Activated T-cell treated with anti-CD3 and anti-CD28 coated beads for 1 hour (primary cell): ENCODE results near the gene THAP8.
"Not testable (repeated sequence)": the region's sequence is repeated elsewhere in the genome, so short reads cannot be mapped to it uniquely, and the experiment has no call there.

Source experiments
- DNase-seq: peaks from one replicate; pipeline ENCODE4 v3.0.0-alpha.2; 2020; ENCODE audit warnings: low read depth

Gene THAP8

DNA sequence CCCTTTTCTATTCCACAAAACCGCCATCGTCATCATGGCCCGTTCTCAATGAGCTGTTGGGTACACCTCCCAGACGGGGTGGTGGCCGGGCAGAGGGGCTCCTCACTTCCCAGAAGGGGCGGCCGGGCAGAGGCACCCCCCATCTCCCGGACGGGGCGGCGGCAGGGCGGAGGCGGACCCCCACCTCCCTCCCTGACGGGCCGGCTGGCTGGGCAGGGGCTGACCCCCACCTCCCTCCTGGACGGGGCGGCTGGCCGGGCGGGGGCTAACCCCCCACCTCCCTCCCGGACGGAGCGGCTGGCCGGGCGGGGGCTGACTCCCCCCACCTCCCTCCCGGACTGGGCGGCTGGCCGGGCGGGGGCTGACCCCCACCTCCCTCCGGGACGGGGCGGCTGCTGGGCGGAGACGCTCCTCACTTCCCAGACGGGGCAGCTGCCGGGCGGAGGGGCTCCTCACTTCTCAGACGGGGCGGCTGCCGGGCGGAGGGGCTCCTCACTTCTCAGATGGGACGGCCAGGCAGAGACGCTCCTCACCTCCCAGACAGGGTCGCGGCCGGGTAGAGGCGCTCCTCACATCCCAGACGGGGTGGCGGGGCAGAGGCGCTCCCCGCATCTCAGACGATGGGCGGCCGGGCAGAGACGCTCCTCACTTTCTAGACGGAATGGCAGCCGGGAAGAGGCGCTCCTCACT, 14.9 kb upstream of the THAP8 start:
- not testable (repeated sequence) for DNase-seq

DNA sequence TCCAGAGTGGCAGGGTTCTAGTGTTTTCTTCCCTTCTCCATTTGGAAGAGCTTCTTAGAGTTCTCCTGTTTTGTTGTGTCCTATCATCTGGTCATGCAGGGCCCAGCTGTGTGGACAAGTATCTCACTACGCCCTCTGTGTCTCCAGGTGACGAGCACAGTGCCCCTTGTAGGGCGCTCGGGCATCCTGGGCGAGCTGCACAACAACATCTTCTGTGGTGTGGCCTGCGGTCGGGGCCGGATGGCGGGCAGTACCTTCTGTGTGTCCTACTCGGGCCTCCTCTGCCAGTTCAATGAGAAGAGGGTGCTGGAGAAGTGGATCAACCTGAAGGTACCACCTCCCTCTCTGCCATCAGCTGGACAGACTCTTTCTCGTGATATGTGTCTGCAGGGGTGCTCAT, 13.6 kb upstream of the THAP8 start:
- no peak for DNase-seq

DNA sequence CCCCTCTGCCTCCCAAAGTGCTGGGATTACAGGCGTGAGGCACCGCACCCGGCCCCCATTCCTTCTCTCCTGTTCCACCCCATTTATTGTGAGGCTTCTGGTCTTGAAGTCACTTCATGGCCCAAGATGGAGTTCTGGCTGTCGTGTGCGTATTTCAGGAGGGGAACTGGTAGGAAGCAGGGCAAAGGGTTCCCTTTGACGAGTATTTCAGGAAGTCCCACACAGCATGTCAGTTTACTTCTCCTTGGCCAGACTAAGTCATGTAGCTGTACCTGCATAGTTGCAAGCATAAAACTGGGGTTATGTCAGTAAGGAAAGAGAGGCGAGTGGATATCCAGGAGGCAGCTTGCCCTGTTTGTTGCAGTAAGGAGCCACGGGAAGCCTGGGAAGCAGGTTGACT, 10.7 kb upstream of the THAP8 start:
- DNase-seq, result no peak

GRCh38 chr19:36061367-36061766, 7.3 kb upstream of the THAP8 start:
- no peak for DNase-seq

- DNase-seq, result no peak
These were observed 6.3 kb upstream of the THAP8 start for GRCh38 chr19:36060430-36060829.

DNA sequence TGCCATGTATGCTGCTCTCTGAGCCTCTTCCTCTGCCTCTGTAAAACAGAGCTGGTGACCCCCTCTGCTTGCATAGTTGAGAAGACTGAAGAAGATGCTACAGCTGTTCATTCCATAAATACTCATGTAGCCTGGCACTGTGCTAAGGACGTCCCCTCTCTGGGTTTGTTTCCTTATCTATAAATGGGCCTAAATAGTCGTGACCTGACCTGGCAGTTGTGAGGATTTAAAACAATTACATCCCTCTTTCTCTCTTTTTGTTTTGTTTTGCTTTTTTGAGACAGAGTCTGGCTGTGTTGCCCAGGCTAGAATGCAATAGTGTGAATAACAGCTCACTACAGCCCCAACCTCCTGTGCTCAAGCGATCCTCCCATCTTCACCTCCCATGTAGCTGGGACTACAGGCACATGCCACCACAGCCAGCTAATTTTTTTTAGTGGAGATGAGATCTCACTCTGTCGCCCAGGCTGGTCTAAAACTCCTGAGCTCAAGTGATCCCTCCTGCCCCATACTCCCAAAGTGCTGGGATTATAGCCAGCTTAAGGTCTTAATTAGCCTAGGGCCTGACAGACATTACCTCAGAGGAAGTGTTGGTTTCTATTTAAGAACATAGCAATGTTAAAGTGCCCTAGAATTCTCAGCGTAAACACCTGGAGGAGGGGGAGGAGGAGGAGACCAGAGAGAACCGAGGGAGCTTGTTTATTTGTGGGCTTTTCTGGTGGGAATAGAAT, 5.3 kb upstream of the THAP8 start:
- DNase-seq, result no peak

DNA sequence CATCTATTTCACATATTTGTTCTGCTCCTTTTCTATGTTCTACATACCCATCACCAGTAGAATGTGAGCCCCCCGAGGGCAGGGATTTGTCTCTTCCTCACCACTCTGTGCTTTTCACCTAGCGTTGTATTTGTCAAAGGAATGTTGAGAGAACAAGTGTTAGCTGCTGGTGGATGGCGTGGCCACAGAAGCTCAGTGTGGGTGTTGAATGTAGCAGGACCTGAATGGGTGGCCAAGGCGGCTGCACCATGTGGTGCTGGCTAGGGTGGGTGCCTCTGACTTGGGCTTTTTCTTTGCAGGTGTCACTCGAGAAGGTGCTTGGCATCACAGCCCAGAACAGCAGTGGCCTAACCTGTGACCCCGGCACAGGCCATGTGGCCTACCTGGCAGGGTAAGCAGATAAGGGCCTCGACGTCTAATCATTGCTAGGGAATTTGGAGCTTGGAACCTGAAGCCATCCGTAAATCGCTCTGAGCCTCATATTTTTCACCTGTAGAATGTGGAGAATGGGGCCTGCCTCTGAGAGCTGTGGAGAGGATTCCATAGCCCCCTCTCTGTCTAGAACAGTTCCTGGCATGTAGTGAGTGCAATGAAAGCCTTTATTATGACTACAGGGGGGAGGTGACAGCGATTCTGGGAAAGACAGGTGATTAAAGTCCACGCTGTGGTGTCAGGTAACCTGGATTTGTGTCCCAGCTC, 4.5 kb upstream of the THAP8 start:
- DNase-seq, result no peak

GRCh38 chr19:36054733-36055686, 925 bp upstream of the THAP8 start, which contains the start of gene WDR62:
Gene WDR62 (plus strand): TSS chr19:36054897. CDS start chr19:36054972, 75 bp downstream.
- DNase-seq, result peak; percentile 92

DNA sequence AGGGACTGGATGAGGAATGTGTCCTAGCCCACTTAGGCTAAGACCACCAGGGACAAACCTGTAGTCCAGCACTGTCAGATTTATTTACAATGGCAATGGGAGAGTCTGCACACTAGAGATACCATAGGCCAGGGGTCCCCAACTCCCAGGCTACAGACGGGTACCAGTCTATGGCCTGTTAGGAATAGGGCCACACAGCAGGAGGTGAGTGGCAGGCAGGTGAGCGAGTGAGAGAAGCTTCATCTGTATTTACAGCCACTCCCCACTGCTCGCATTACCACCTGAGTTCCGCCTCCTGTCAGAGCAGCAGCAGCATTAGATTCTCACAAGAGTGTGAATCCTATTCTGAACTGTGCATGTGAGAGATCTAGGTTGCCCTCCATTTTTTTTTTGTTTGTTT, 2.4 kb downstream of the THAP8 start:
- DNase-seq, result no peak

DNA sequence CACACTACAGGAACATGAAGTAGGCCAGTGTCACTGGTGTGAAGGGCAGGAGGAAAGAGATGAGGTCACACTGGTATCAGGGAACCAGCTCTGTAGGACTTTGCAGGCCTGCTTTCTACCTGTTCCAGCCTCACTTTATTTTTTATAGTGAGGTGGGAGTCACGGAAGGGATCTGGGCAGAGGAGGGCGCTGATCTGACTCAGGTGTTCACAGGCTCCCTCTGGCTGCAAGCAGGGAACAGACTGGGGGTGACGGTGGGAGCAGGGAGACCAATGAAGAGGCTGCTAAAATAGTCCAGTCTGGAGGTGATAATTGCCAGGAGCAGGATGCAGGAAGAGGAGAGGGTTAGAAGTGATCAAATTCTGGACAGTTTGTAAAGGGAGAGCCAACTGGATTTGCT, 2.8 kb downstream of the THAP8 start:
- DNase-seq, result no peak

DNA sequence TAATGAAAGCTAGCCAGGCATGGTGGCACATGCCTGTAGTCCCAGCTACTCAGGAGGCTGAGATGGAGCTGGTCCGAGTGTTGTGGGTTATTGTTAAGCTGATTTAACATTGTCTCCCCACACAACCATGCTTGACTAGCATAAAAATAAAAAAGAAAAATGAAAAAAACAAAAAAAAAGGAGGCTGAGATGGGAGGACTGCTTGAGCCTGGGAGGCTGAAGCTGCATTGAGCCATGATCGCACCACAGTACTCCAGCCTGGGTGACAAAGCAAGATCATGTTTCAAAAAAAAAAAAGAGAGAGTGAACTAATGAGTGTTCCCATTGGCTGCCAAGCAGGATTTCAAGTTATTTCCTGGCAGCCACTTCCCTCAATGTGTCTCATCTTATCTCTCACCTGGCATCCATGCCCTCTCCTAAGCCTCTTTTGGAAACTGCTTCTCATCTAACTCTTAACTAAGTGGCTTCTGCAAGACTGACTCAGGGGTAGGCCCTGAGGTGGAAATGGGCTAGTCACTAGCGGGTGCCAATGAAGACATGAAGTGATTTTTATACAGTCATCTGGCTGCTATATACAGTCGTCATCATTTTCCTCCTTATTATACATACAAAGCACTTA, 4.9 kb downstream of the THAP8 start:
- no peak for DNase-seq

- no peak for DNase-seq
These were observed 6.2 kb downstream of the THAP8 start for GRCh38 chr19:36047835-36048234.

GRCh38 chr19:36046443-36047050, 7.5 kb downstream of the THAP8 start:
- no peak for DNase-seq

DNA sequence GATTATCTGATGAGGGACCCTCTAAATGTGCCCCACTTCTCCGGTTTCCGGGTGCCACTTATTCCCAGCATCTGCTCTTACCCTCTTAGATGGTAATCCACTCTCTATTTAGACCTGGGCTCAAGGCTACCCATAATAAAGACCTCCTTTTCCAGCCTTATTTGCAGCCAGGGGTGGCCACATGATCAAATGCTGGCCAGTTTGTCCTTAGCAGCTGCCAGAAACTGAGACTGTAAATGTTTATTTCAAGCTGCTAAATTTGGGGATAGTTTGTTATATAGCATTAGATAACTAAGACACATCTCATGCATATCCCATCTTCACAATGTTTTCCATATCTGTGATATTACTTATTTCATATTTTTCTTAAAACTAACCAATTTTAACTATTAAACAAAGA, 10.1 kb downstream of the THAP8 start:
- DNase-seq, result no peak

DNA sequence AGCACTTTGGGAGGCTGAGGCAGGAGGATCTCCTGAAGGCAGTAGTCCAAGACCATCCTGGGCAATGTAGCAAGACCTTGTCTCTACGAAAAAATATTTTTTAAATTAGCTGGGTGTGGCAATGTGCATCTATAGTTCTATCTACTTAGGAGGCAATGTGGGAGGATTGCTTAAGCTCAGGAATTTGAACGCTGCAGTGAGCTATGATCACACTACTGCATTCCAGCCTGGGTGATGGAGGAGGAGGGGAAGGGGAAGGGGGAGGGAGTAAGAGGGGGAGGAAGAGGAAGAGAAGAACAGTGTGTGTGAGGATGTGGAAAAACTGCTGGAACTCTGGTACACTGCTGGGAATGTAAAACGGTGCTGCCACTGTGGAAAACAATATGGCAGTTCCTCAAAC, 12.3 kb downstream of the THAP8 start:
- no peak for DNase-seq

DNA sequence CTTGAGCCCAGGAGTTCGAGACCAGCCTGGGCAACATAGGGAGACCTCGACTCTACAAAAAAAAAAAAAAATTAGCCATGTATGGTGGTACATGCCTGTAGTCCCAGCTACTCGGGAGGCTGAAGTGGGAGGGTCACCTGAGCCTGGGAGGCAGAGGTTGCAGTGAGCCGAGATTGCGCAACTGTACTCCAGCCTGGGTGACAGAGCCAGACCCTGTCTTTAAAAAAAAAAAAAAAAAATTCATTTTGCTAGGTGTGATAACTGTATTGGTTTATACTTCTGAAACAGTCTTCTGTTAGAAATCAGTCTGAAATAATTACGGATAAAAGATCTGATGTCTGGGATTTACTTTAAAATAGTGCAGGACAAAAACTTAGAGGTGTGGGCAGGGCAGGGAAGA, 13.0 kb downstream of the THAP8 start:
- DNase-seq, result not testable (repeated sequence)

- no peak for DNase-seq
These were observed 13.6 kb downstream of the THAP8 start for GRCh38 chr19:36040495-36040894.

DNA sequence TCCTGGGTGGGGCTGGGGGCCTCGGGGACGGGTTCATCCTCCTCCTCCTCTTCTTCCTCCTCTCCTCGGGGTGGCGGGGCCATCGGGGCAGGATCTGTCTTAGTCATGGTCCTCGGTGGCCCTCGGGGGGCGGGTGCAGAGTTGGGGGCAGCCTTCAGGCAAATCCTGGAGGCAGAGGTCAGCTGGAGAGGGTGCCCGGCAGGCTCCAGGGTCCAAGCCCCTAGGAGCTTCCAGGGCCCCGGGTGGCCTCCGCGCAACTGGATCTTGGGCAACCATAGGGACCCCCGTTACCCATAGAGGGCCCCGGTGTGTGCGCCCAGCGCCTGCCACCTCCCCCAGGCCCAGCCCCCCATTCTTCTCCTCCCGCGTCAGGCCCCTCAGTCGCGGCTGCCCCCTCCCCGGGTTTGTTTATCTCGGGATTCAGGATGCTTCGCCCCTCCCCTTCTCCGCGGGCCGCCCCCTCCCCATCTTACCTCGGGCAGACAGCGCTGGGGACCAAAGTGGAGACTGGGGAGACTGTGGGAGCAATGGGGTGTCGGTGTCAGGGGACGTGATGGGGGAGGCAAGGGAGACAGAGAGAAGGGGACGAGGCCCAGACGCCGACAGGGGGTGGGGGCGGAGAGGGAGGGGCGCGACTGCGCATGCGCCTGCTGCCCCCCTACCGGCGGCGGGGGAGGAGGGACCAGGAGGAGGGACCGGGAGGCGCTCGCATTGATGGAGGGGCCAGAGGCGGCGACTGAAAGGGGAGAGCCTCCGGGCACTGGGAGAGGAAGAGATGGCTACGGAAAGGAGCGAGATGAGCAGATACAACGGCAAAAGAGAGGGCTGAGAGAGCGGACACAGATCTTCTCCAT, 21.6 kb downstream of the THAP8 start, which contains the start of gene CLIP3:
CLIP3 (minus strand) TSS at position 623 of the 854 bp plus-strand sequence; CDS start at position 107, 516 bp downstream.
- DNase-seq, result peak; percentile 38

GRCh38 chr19:36031308-36031707, 22.8 kb downstream of the THAP8 start:
- no peak for DNase-seq
